Effector memory CD8-positive, alpha-beta T cell (primary cell): ENCODE results near the gene MAP4K5.
"Not testable (repeated sequence)": the region's sequence is repeated elsewhere in the genome, so short reads cannot be mapped to it uniquely, and the experiment has no call there.

Source experiments
- ATAC-seq: fragments of 150-1000 bp; cut with Tn5 transposase; replicated peaks from 2 replicates; pipeline ENCODE4 v1.10.0; 2021; ENCODE audit warnings: mild to moderate bottlenecking, moderate library complexity
- DNase-seq, 3 experiments: peaks; one replicate each; pipeline ENCODE4 v3.0.0; 2021
- H3K27ac Mint-ChIP-seq, 2 donors: one replicate each; pipeline ENCODE4 v1.8.0; 2022; ENCODE audit warnings: mild to moderate bottlenecking in 2 of 2, mixed read lengths in 2 of 2, moderate library complexity in 2 of 2
- H3K27me3 Mint-ChIP-seq, 2 donors: one replicate each; pipeline ENCODE4 v1.8.0; 2022; ENCODE audit warnings: mixed read lengths in 2 of 2
- H3K36me3 Mint-ChIP-seq: one replicate; pipeline ENCODE4 v1.8.0; 2022; ENCODE audit warnings: mild to moderate bottlenecking, moderate library complexity, mixed read lengths; ENCODE audit not compliant: insufficient read depth
- H3K4me1 Mint-ChIP-seq, 2 donors: one replicate each; pipeline ENCODE4 v1.8.0; 2022; ENCODE audit warnings: low read depth in 2 of 2, mixed read lengths in 2 of 2
- H3K4me3 Mint-ChIP-seq, 2 donors: one replicate each; pipeline ENCODE4 v1.8.0; 2022; ENCODE audit warnings: mild to moderate bottlenecking in 2 of 2, mixed read lengths in 2 of 2, moderate library complexity in 2 of 2
- H3K9me3 Mint-ChIP-seq, 2 donors: one replicate each; pipeline ENCODE4 v1.8.0; 2022; ENCODE audit warnings: mixed read lengths in 2 of 2

The MAP4K5 gene

GRCh38 chr14:50528000-50528399 is 4.4 kb downstream of the MAP4K5 start:
- Mint-ChIP-seq H3K9me3 (no peaks in the 10 kb centered on the region), H3K4me1 (peaks cover 48 to 72% of the 10 kb centered on the region in 2 donors), H3K36me3 (peaks cover 10% of the 10 kb centered on the region), H3K4me3 (no peak overlapping the region), H3K27ac (peak overlapping the region in 1 of 2 donors; percentile 54), H3K27me3 (no peaks in the 10 kb centered on the region)
- no peak for ATAC-seq
- no peak for DNase-seq

- H3K36me3 Mint-ChIP-seq: peaks cover 3% of the 10 kb centered on the region
- peak overlapping the region; percentile 64 to 91 for H3K27ac Mint-ChIP-seq
- DNase-seq: no peak
- H3K9me3 Mint-ChIP-seq: no peaks in the 10 kb centered on the region
- no peak for ATAC-seq
- H3K27me3 Mint-ChIP-seq: no peaks in the 10 kb centered on the region
- H3K4me3 Mint-ChIP-seq: peak overlapping the region in 1 of 2 donors; percentile 11
- H3K4me1 Mint-ChIP-seq: peaks cover 54 to 66% of the 10 kb centered on the region in 2 donors
These were observed 7.4 kb downstream of the MAP4K5 start for GRCh38 chr14:50524731-50525515.

- ATAC-seq (no peak), DNase-seq (no peak)
- Mint-ChIP-seq H3K9me3 (no peaks in the 10 kb centered on the region), H3K4me3 (peak overlapping the region in 1 of 2 donors; percentile 11), H3K27me3 (no peaks in the 10 kb centered on the region), H3K4me1 (peaks cover 46 to 58% of the 10 kb centered on the region in 2 donors), H3K36me3 (peaks cover 3% of the 10 kb centered on the region), H3K27ac (peak overlapping the region; percentile 64 to 91)
These were observed 8.3 kb downstream of the MAP4K5 start for GRCh38 chr14:50524060-50524459.

- peaks cover 5% of the 10 kb centered on the region for H3K36me3 Mint-ChIP-seq
- H3K27ac Mint-ChIP-seq: peak overlapping the region; percentile 64 to 91
- H3K4me3 Mint-ChIP-seq: peak overlapping the region in 1 of 2 donors; percentile 21
- H3K4me1 Mint-ChIP-seq: peaks cover 45 to 53% of the 10 kb centered on the region in 2 donors
- H3K9me3 Mint-ChIP-seq: no peaks in the 10 kb centered on the region
- no peaks in the 10 kb centered on the region for H3K27me3 Mint-ChIP-seq
- DNase-seq (no peak), ATAC-seq (no peak)
These were observed 8.9 kb downstream of the MAP4K5 start for GRCh38 chr14:50523271-50524041.

GRCh38 chr14:50521912-50522341 is 10.4 kb downstream of the MAP4K5 start:
- Mint-ChIP-seq H3K27me3 (no peaks in the 10 kb centered on the region), H3K36me3 (peaks cover 7% of the 10 kb centered on the region), H3K9me3 (no peaks in the 10 kb centered on the region), H3K4me3 (peak overlapping the region; percentile 66 to 71), H3K4me1 (peaks cover 45 to 49% of the 10 kb centered on the region in 2 donors), H3K27ac (peak overlapping the region; percentile 90 to 91)
- peak; percentile 54 for ATAC-seq
- no peak for DNase-seq

GRCh38 chr14:50520947-50521815 is 11.2 kb downstream of the MAP4K5 start:
- H3K4me3 Mint-ChIP-seq: peak overlapping the region; percentile 66 to 71
- peak in 1 of 3 experiments; percentile 15 for DNase-seq
- H3K27ac Mint-ChIP-seq: peak overlapping the region; percentile 90 to 91
- peak; percentile 81 for ATAC-seq
- H3K27me3 Mint-ChIP-seq: no peaks in the 10 kb centered on the region
- peaks cover 7% of the 10 kb centered on the region for H3K36me3 Mint-ChIP-seq
- H3K9me3 Mint-ChIP-seq: no peaks in the 10 kb centered on the region
- peaks cover 42 to 43% of the 10 kb centered on the region in 2 donors for H3K4me1 Mint-ChIP-seq

- H3K27me3 Mint-ChIP-seq: no peaks in the 10 kb centered on the region
- no peaks in the 10 kb centered on the region for H3K9me3 Mint-ChIP-seq
- H3K27ac Mint-ChIP-seq: no peak overlapping the region
- no peak overlapping the region for H3K4me3 Mint-ChIP-seq
- peaks cover 6% of the 10 kb centered on the region for H3K36me3 Mint-ChIP-seq
- DNase-seq (no peak), ATAC-seq (no peak)
- H3K4me1 Mint-ChIP-seq: peaks cover 8 to 9% of the 10 kb centered on the region in 2 donors
These were observed 16.3 kb downstream of the MAP4K5 start for GRCh38 chr14:50516091-50516490.

- Mint-ChIP-seq H3K27ac (no peak overlapping the region), H3K27me3 (no peaks in the 10 kb centered on the region), H3K4me1 (peaks cover 9 to 26% of the 10 kb centered on the region in 2 donors), H3K4me3 (no peak overlapping the region), H3K9me3 (no peaks in the 10 kb centered on the region), H3K36me3 (peaks cover 5% of the 10 kb centered on the region)
- DNase-seq (no peak), ATAC-seq (no peak)
These were observed 19.9 kb downstream of the MAP4K5 start for GRCh38 chr14:50512463-50512862.

- ATAC-seq (no peak), DNase-seq (no peak)
- Mint-ChIP-seq H3K36me3 (peaks cover 5% of the 10 kb centered on the region), H3K27me3 (no peaks in the 10 kb centered on the region), H3K27ac (no peak overlapping the region), H3K4me1 (peaks cover 12 to 34% of the 10 kb centered on the region in 2 donors), H3K4me3 (no peak overlapping the region), H3K9me3 (no peaks in the 10 kb centered on the region)
These were observed 22.2 kb downstream of the MAP4K5 start for GRCh38 chr14:50510157-50510556.

GRCh38 chr14:50507078-50507477 is 25.3 kb downstream of the MAP4K5 start:
- not testable (repeated sequence) for H3K9me3 Mint-ChIP-seq, ATAC-seq
- peak overlapping the region; percentile 22 to 58 for H3K27ac Mint-ChIP-seq

GRCh38 chr14:50501642-50502041 is 30.7 kb downstream of the MAP4K5 start:
- H3K9me3 Mint-ChIP-seq: no peaks in the 10 kb centered on the region
- H3K36me3 Mint-ChIP-seq: peaks cover 25% of the 10 kb centered on the region
- no peak for DNase-seq
- no peak for ATAC-seq
- H3K4me1 Mint-ChIP-seq: peaks cover 3 to 16% of the 10 kb centered on the region in 2 donors
- no peak overlapping the region for H3K27ac Mint-ChIP-seq
- no peaks in the 10 kb centered on the region for H3K27me3 Mint-ChIP-seq
- H3K4me3 Mint-ChIP-seq: no peak overlapping the region

More at GRCh38 chr14:50507078-50507477, 25.3 kb downstream of the MAP4K5 start:
- H3K4me3 Mint-ChIP-seq, H3K27me3 Mint-ChIP-seq, DNase-seq: not testable (repeated sequence)
- Mint-ChIP-seq H3K36me3 (peaks cover 18% of the 10 kb centered on the region), H3K4me1 (peaks cover 10 to 26% of the 10 kb centered on the region in 2 donors)

- Mint-ChIP-seq H3K27ac (no peak overlapping the region), H3K36me3 (peaks cover 24% of the 10 kb centered on the region), H3K4me1 (peaks cover 11 to 25% of the 10 kb centered on the region in 2 donors), H3K9me3 (no peaks in the 10 kb centered on the region), H3K4me3 (no peak overlapping the region), H3K27me3 (no peaks in the 10 kb centered on the region)
- ATAC-seq (no peak), DNase-seq (no peak)
These were observed 35.0 kb downstream of the MAP4K5 start for GRCh38 chr14:50497351-50497750.

GRCh38 chr14:50489851-50490250 is 42.5 kb downstream of the MAP4K5 start:
- peaks cover 9% of the 10 kb centered on the region for H3K36me3 Mint-ChIP-seq
- H3K4me3 Mint-ChIP-seq: no peak overlapping the region
- no peaks in the 10 kb centered on the region for H3K9me3 Mint-ChIP-seq
- H3K27ac Mint-ChIP-seq: peak overlapping the region in 1 of 2 donors; percentile 64
- peaks cover 8 to 20% of the 10 kb centered on the region in 2 donors for H3K4me1 Mint-ChIP-seq
- ATAC-seq (no peak), DNase-seq (no peak)
- H3K27me3 Mint-ChIP-seq: no peaks in the 10 kb centered on the region
